SIG-M5 treated with dmso at 0.1 percent for 504 hours (cell line): Measurements from ENCODE around the gene UNC13B.
"Not testable (repeated sequence)": the region's sequence is repeated elsewhere in the genome, so short reads cannot be mapped to it uniquely, and the experiment has no call there.

Source experiments
- DNase-seq: peaks from one replicate; lab custom pipeline; 2025; ENCODE audit not compliant: unreplicated experiment; lab: John Stamatoyannopoulos, UW

Gene UNC13B

GRCh38 chr9:35162605-35163315 is 951 bp downstream of the UNC13B start:
- no peak for DNase-seq

GRCh38 chr9:35163413-35163812 is 1.6 kb downstream of the UNC13B start:
- DNase-seq = no peak

GRCh38 chr9:35164711-35165110 is 2.9 kb downstream of the UNC13B start:
- DNase-seq = no peak

GRCh38 chr9:35167429-35167828 is 5.6 kb downstream of the UNC13B start:
- not testable (repeated sequence) for DNase-seq

- no peak for DNase-seq
Measured at GRCh38 chr9:35168963-35169362, 7.2 kb downstream of the UNC13B start.

- no peak for DNase-seq
Measured at GRCh38 chr9:35172878-35173277, 11.1 kb downstream of the UNC13B start.

- peak; percentile 5 for DNase-seq
Measured at GRCh38 chr9:35177520-35177919, 15.7 kb downstream of the UNC13B start.

GRCh38 chr9:35179347-35180280 is 17.8 kb downstream of the UNC13B start:
- no peak for DNase-seq

- DNase-seq = no peak
Measured at GRCh38 chr9:35180801-35181200, 19.0 kb downstream of the UNC13B start.

- not testable (repeated sequence) for DNase-seq
Measured at GRCh38 chr9:35182401-35182800, 20.6 kb downstream of the UNC13B start.

- DNase-seq = not testable (repeated sequence)
Measured at GRCh38 chr9:35182996-35183754, 21.4 kb downstream of the UNC13B start.

GRCh38 chr9:35183755-35184480 is 22.1 kb downstream of the UNC13B start:
- not testable (repeated sequence) for DNase-seq

GRCh38 chr9:35186524-35186923 is 24.7 kb downstream of the UNC13B start:
- no peak for DNase-seq

- no peak for DNase-seq
Measured at GRCh38 chr9:35190203-35190602, 28.4 kb downstream of the UNC13B start.

GRCh38 chr9:35191105-35191504 is 29.3 kb downstream of the UNC13B start:
- DNase-seq = no peak

- no peak for DNase-seq
Measured at GRCh38 chr9:35193762-35194161, 32.0 kb downstream of the UNC13B start.

- no peak for DNase-seq
Measured at GRCh38 chr9:35195683-35196082, 33.9 kb downstream of the UNC13B start.

GRCh38 chr9:35198191-35198590 is 36.4 kb downstream of the UNC13B start:
- DNase-seq = no peak

GRCh38 chr9:35203528-35203927 is 41.7 kb downstream of the UNC13B start:
- DNase-seq = no peak

GRCh38 chr9:35205340-35205739 is 43.5 kb downstream of the UNC13B start:
- no peak for DNase-seq

- no peak for DNase-seq
Measured at GRCh38 chr9:35211854-35212253, 50.0 kb downstream of the UNC13B start.
